KMS-11 (cell line): ENCODE data around the gene DNAJC16.

Source experiments
- H2AFZ ChIP-seq: fragments of 200-600 bp; sonication (generic); 2 replicates; pipeline ENCODE4 v1.6.1; 2016; ENCODE audit warnings: antibody characterized with exemption, mixed run types, low read depth
- H3K27ac ChIP-seq: fragments of 200-600 bp; sonication (generic); 2 replicates; pipeline ENCODE4 v1.6.1; 2016; ENCODE audit warnings: mild to moderate bottlenecking, mixed run types
- H3K27me3 ChIP-seq: fragments of 200-600 bp; sonication (generic); 2 replicates; pipeline ENCODE4 v1.6.1; 2017; ENCODE audit warnings: mild to moderate bottlenecking, low read depth, mixed run types, moderate library complexity; ENCODE audit not compliant: insufficient read depth
- H3K36me3 ChIP-seq: fragments of 200-600 bp; sonication (generic); 2 replicates; pipeline ENCODE4 v1.6.1; 2017; ENCODE audit warnings: mild to moderate bottlenecking, mixed run types; ENCODE audit not compliant: insufficient read depth
- H3K4me1 ChIP-seq: fragments of 200-600 bp; sonication (generic); 2 replicates; pipeline ENCODE4 v1.6.1; 2016; ENCODE audit warnings: mild to moderate bottlenecking, low read depth, mixed run types; ENCODE audit not compliant: poor library complexity, severe bottlenecking
- H3K4me2 ChIP-seq: fragments of 200-600 bp; sonication (generic); 2 replicates; pipeline ENCODE4 v1.7.0; 2016; ENCODE audit warnings: mild to moderate bottlenecking, mixed run types
- H3K4me3 ChIP-seq: fragments of 200-600 bp; sonication (generic); IDR thresholded peaks from 2 replicates; pipeline ENCODE4 v1.6.1; 2017; ENCODE audit warnings: low read depth, low read length, mixed read lengths; ENCODE audit not compliant: insufficient read depth
- H3K79me2 ChIP-seq: fragments of 200-600 bp; sonication (generic); 2 replicates; pipeline ENCODE4 v1.6.1; 2016; ENCODE audit warnings: low read depth, mixed run types; ENCODE audit not compliant: insufficient read depth
- H3K9ac ChIP-seq: fragments of 200-600 bp; sonication (generic); 2 replicates; pipeline ENCODE4 v1.6.1; 2016; ENCODE audit warnings: mild to moderate bottlenecking, mixed run types
- H4K20me1 ChIP-seq: fragments of 200-600 bp; sonication (generic); 2 replicates; pipeline ENCODE4 v1.6.1; 2016; ENCODE audit warnings: mild to moderate bottlenecking, mixed run types; ENCODE audit not compliant: insufficient read depth
- CTCF ChIP-seq: fragments of 200-600 bp; sonication (generic); conservative IDR thresholded peaks from 2 replicates; pipeline ENCODE4 v1.6.1; 2017; ENCODE audit warnings: low read depth, mild to moderate bottlenecking, antibody characterized with exemption, low read length, moderate library complexity, mixed read lengths

Gene DNAJC16

GRCh38 chr1:15618655-15619525 lies 92.2 kb downstream of the DNAJC16 start:
- H3K9ac ChIP-seq: peak overlapping the region; percentile 81
- H3K27me3 ChIP-seq: no peaks in the 10 kb centered on the region
- no peak for TF ChIP-seq CTCF
- H3K79me2 ChIP-seq: peaks cover 63% of the 10 kb centered on the region
- H3K4me2 ChIP-seq: peak overlapping the region; percentile 98
- H4K20me1 ChIP-seq: peaks cover 8% of the 10 kb centered on the region; the same call in 1 of the 2 replicates
- H2AFZ ChIP-seq: no peak overlapping the region
- H3K36me3 ChIP-seq: no peaks in the 10 kb centered on the region
- H3K4me1 ChIP-seq: peaks cover 52% of the 10 kb centered on the region
- H3K27ac ChIP-seq: peak overlapping the region; percentile 45
- H3K4me3 ChIP-seq: no peak overlapping the region

- Histone ChIP-seq H4K20me1 (peaks cover 8% of the 10 kb centered on the region; the same call in 1 of the 2 replicates), H3K4me3 (no peak overlapping the region), H3K4me1 (peaks cover 64% of the 10 kb centered on the region), H3K79me2 (peaks cover 76% of the 10 kb centered on the region), H3K9ac (no peak overlapping the region), H3K27ac (no peak overlapping the region), H3K4me2 (peak overlapping the region; percentile 7; the same call in 1 of the 2 replicates), H2AFZ (no peak overlapping the region), H3K27me3 (no peaks in the 10 kb centered on the region), H3K36me3 (no peaks in the 10 kb centered on the region)
- no peak for TF ChIP-seq CTCF
Measured at GRCh38 chr1:15620155-15620545, 93.5 kb downstream of the DNAJC16 start.

GRCh38 chr1:15620902-15621682 lies 94.4 kb downstream of the DNAJC16 start:
- Histone ChIP-seq H3K9ac (no peak overlapping the region), H3K4me3 (no peak overlapping the region), H3K79me2 (peaks cover 85% of the 10 kb centered on the region), H3K36me3 (no peaks in the 10 kb centered on the region), H3K4me1 (peaks cover 72% of the 10 kb centered on the region), H3K27ac (no peak overlapping the region), H4K20me1 (peaks cover 13% of the 10 kb centered on the region; the same call in 1 of the 2 replicates), H3K4me2 (no peak overlapping the region), H3K27me3 (no peaks in the 10 kb centered on the region), H2AFZ (no peak overlapping the region)
- TF ChIP-seq CTCF: no peak

GRCh38 chr1:15621975-15622374 lies 95.3 kb downstream of the DNAJC16 start:
- no peaks in the 10 kb centered on the region for H3K27me3 ChIP-seq
- peaks cover 13% of the 10 kb centered on the region; the same call in 1 of the 2 replicates for H4K20me1 ChIP-seq
- no peak overlapping the region for H3K4me3 ChIP-seq
- no peak overlapping the region for H3K4me2 ChIP-seq
- peaks cover 76% of the 10 kb centered on the region for H3K4me1 ChIP-seq
- no peak overlapping the region for H3K9ac ChIP-seq
- peaks cover 94% of the 10 kb centered on the region for H3K79me2 ChIP-seq
- no peak overlapping the region for H3K27ac ChIP-seq
- TF ChIP-seq CTCF: no peak
- 0 out of 2 replicates have a peak, but pooled peaks cover 3% of the 10 kb centered on the region for H3K36me3 ChIP-seq
- no peak overlapping the region for H2AFZ ChIP-seq
